ENCODE data around the gene DRAM1. TPM values are rescaled to one million over a fixed set of nuclear protein-coding genes. Genes with fewer than 3 reads are reported as not detected.

Gene DRAM1
- total RNA-seq, 1 experiment from 2014 or later: 6.5 TPM

DNA sequence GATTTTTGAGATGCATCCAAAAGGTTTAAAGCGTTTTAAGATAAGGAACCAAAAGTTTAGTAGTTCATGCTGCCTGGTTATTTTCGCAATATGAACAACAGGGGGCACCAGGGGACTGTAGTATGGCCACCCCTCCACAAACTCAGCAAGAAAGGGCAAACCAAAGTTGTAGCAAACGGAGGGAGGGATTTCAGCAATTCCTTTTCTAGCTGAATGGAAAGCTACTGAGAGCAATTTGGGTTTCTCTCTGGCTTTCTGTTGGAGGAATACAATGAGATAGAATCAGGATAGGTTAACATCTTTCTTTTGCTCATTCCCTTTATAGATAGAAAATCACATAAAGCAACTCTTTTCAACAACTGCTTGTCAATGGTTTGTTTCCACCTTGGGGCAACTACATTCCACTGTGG is 62.5 kb downstream of the DRAM1 start:
- no peak overlapping the region for H2BK20ac ChIP-seq (ENCODE audit: low read depth, low read length, poor library complexity, severe bottlenecking)
- Mint-ChIP-seq H3K4me1 (peaks cover 7 to 15% of the 10 kb centered on the region in 2 experiments), H3K27me3 (ENCODE audit: low read depth) (no peaks in the 10 kb centered on the region), H3K4me3 (no peak overlapping the region), H3K36me3 (ENCODE audit: insufficient read depth in 1 of 3, low read depth in 3 of 3) (no peaks in the 10 kb centered on the region), H3K9me3 (no peaks in the 10 kb centered on the region), H3K27ac (no peak overlapping the region; a peak in 1 of 7 replicates)
- no CpG with 5 or more reads among the region's 3 CpGs for WGBS (ENCODE audit: extremely low coverage, insufficient read length, low lambda C conversion rate)
- H4K91ac ChIP-seq (ENCODE audit: insufficient read length, low read depth, low read length): no peak overlapping the region
- TF ChIP-seq, protein P1, sequence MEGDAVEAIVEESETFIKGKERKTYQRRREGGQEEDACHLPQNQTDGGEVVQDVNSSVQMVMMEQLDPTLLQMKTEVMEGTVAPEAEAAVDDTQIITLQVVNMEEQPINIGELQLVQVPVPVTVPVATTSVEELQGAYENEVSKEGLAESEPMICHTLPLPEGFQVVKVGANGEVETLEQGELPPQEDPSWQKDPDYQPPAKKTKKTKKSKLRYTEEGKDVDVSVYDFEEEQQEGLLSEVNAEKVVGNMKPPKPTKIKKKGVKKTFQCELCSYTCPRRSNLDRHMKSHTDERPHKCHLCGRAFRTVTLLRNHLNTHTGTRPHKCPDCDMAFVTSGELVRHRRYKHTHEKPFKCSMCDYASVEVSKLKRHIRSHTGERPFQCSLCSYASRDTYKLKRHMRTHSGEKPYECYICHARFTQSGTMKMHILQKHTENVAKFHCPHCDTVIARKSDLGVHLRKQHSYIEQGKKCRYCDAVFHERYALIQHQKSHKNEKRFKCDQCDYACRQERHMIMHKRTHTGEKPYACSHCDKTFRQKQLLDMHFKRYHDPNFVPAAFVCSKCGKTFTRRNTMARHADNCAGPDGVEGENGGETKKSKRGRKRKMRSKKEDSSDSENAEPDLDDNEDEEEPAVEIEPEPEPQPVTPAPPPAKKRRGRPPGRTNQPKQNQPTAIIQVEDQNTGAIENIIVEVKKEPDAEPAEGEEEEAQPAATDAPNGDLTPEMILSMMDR (conservative IDR thresholded peaks at IDR 0.05): peak; percentile 88
- no peak overlapping the region for H2AFZ ChIP-seq (ENCODE audit: low read length)
- no peak overlapping the region for H3K9ac ChIP-seq (ENCODE audit: extremely low read depth, insufficient read length, low read length)
- no peaks in the 10 kb centered on the region for H3K9me3 ChIP-seq (ENCODE audit: control insufficient read depth, low read depth, low read length)
- no peak overlapping the region for H3K4ac ChIP-seq (ENCODE audit: low read depth, low read length)
- H4K5ac ChIP-seq (ENCODE audit: insufficient read length, low read depth, low read length): no peak overlapping the region
- no peak overlapping the region for H2BK12ac ChIP-seq (ENCODE audit: insufficient read length, low read depth, low read length)
- no peak overlapping the region for H3K56ac ChIP-seq (ENCODE audit: insufficient read length, low read depth, low read length)
- no peak overlapping the region for H4K8ac ChIP-seq (replicated peaks; ENCODE audit: insufficient read length, low read depth, low read length)
- no peaks in the 10 kb centered on the region for H3K27me3 ChIP-seq (ENCODE audit: insufficient read depth, low read length)
- no peaks in the 10 kb centered on the region for H3K79me2 ChIP-seq (ENCODE audit: insufficient read depth, low read length)
- no peak overlapping the region for H3K4me2 ChIP-seq (ENCODE audit: insufficient read depth, insufficient read length, low read length)
- H3K27ac ChIP-seq (ENCODE audit: insufficient read length, low read depth, low read length): no peak overlapping the region
- H3K23ac ChIP-seq (ENCODE audit: insufficient read length, low read depth, low read length): no peak overlapping the region
- no peak overlapping the region for H3T11ph ChIP-seq (ENCODE audit: low read length)
- H2BK5ac ChIP-seq (ENCODE audit: insufficient read length, low read length): no peak overlapping the region
- H3K79me1 ChIP-seq (ENCODE audit: insufficient read depth, low read depth, low read length, poor library complexity, severe bottlenecking): no peaks in the 10 kb centered on the region
- H2AK5ac ChIP-seq (ENCODE audit: insufficient read length, low read length): no peak overlapping the region
- no peaks in the 10 kb centered on the region for H4K20me1 ChIP-seq (ENCODE audit: control insufficient read depth, insufficient read depth, insufficient read length)
- no peaks in the 10 kb centered on the region; the same call in 1 of the 2 replicates for H3K4me1 ChIP-seq (ENCODE audit: insufficient read depth, low read length)
- H3K14ac ChIP-seq (ENCODE audit: insufficient read depth, low read length): no peak overlapping the region
- peak; percentile 69 for DNase-seq
- H3K23me2 ChIP-seq (ENCODE audit: insufficient read length, low read depth, low read length, poor library complexity, severe bottlenecking): no peaks in the 10 kb centered on the region
- H2BK120ac ChIP-seq (ENCODE audit: low read depth, low read length, poor library complexity, severe bottlenecking): no peak overlapping the region
- H2BK15ac ChIP-seq (ENCODE audit: low read depth, low read length): no peak overlapping the region
- no peak overlapping the region for H3K18ac ChIP-seq (ENCODE audit: insufficient read length, low read depth, low read length)
